Mucosa of rectum (tissue), 2 donors: ENCODE measurements around the gene GNB1.
A peak's percentile ranks its signal among the peaks of the same experiment; 100 is the strongest.
"Not testable (repeated sequence)": the region's sequence is repeated elsewhere in the genome, so short reads cannot be mapped to it uniquely, and the experiment has no call there.

Source experiments
- H3K27ac ChIP-seq, 2 donors: one replicate each; pipeline ENCODE4 v1.7.0; 2013; ENCODE audit warnings: inconsistent platforms in 2 of 2, low read depth in 2 of 2, low read length in 2 of 2
- H3K27me3 ChIP-seq, 2 donors: one replicate each; pipeline ENCODE4 v1.7.0; 2013; ENCODE audit warnings: low read length in 2 of 2; ENCODE audit not compliant: control insufficient read depth in 2 of 2, insufficient read depth in 2 of 2
- H3K36me3 ChIP-seq, 2 donors: one replicate each; pipeline ENCODE4 v1.7.0; 2013; ENCODE audit warnings: low read length in 2 of 2; ENCODE audit not compliant: control insufficient read depth in 2 of 2, insufficient read depth in 2 of 2
- H3K4me1 ChIP-seq, 2 donors: one replicate each; pipeline ENCODE4 v1.7.0; 2013; ENCODE audit warnings: low read length in 2 of 2, mild to moderate bottlenecking in 1 of 2; ENCODE audit not compliant: control insufficient read depth in 2 of 2, insufficient read depth in 2 of 2
- H3K4me3 ChIP-seq, 2 donors: one replicate each; pipeline ENCODE4 v1.7.0; 2013; ENCODE audit warnings: low read length in 2 of 2
- H3K9ac ChIP-seq, 2 donors: one replicate each; pipeline ENCODE4 v1.7.0; 2013; ENCODE audit warnings: low read length in 2 of 2, low read depth in 1 of 2, mild to moderate bottlenecking in 1 of 2
- H3K9me3 ChIP-seq, 2 donors: one replicate each; pipeline ENCODE4 v1.7.0; 2013; ENCODE audit warnings: low read length in 2 of 2; ENCODE audit not compliant: control insufficient read depth in 2 of 2
- donor health status: healthy.
- donor health status: Normal muscosa, but diverticular disease.

Gene GNB1

DNA sequence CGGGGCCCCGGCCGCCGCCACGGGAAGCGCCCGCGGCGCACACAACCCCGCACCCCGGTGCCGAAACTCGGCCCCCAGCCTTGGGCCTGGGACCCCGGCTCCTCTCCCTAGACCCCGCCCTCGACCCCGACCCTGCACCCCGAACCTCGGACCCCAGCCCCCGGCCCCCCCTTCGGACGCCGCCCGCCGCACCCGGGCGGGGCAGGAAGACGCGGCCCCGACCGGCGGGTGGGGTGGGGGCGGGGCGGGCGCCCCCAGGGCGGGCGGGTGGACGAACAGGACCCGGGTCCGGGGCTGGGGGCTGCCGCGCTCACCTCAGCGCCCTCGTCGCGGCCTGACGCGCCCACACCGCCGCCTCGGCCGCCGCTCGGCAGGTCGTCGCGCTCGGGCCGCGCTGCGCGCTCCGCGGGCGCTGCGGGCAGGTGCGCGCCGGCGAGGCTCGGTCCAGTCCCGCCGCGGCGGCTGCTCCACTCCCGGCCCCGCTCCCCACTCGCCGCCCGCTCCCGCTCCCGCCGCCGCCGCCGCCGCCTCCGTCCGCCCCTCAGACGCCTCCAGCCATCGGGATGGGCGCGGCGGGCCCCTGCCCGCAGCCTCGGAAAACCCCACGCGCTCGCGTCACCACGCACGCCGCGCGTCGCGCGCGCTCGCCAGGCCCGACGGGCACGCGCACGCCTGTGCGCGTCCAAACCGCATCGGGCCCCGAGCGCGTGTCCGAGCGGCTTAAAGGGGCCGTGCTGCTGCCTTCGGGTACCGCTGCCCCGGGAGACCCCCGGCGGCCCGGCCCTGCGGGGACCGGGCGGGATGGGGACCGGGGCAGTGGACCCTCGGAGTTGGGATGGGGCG lies at the start of gene GNB1:
Gene GNB1, minus strand, starts transcription at position 582 of the 843 bp plus-strand sequence. CDS start 65,634 bp downstream, outside the sequence.
- Histone ChIP-seq H3K4me1 (peaks cover 50 to 52% of the 10 kb centered on the region in 2 donors), H3K9me3 (no peaks in the 10 kb centered on the region), H3K4me3 (peak within 1 kb of the TSS; percentile 79 to 85), H3K36me3 (no peaks in the 10 kb centered on the region), H3K27me3 (peaks cover 0 to 2% of the 10 kb centered on the region in 2 donors), H3K9ac (peak within 1 kb of the TSS; percentile 81 to 94), H3K27ac (peak within 1 kb of the TSS; percentile 88 to 94)

DNA sequence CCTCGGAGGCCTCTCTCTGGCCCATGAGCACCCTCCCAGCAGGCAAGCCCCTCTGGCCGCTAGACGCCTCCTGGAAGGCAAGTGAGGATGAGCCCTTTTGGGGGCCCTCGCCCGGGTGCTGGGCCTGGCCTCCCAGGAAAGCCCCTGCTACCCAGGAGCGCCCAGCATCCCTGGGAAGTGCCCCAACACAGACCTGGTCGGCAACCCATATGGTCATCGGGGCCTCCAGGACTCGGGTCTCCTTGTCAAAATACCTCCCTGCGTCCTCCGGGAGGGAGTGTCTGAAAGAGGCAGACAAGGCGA lies 49.2 kb upstream of the GNB1 start:
- peaks cover 0 to 5% of the 10 kb centered on the region in 2 donors for H3K27me3 ChIP-seq

DNA sequence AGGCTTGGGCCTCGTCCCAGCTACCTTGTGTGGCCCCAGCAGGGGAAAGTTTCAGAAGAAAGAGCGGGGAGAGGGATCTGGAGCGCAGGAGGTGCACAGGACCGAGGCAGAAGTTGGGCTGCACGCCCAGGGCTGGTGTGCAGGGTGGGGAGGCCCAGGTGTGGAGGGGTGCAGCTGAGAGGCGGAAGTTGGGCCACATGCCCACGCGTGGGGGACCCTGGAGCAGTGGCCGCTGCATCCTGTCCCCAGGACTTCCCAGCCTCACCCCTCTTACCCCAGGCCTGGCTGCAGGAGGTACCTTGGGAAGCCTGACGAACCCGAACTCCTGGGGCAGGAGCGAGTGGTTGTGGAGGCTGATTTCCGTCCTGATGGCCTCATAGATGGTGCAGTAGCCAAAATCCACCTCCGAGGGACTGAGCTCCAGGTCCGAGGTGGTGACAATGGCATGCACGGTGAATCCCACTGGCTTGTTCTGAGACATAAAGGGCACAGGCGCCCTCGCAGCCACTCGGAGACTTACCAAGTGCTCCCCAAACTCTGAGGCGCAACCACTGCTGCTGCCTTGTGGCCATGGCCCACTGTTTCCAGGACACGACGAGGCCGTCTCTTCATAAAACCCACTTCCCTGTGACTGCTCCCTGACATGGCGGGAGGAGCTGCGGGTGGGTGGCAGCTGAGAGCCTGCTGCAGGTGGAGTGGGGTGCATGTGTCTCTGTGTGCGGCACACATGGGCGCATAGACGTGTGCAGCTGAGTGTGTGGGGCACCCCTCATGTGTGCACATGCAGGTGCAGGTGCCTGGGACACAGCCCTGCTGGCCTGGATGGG lies 48.6 kb upstream of the GNB1 start:
- Histone ChIP-seq H3K9ac (no peak overlapping the region), H3K4me1 (peaks cover 4 to 18% of the 10 kb centered on the region in 2 donors), H3K9me3 (no peaks in the 10 kb centered on the region), H3K4me3 (no peak overlapping the region), H3K27me3 (peaks cover 0 to 5% of the 10 kb centered on the region in 2 donors), H3K27ac (no peak overlapping the region), H3K36me3 (no peaks in the 10 kb centered on the region)

More for the DNA sequence above, 49.2 kb upstream of the GNB1 start:
- no peak overlapping the region for H3K4me3 ChIP-seq
- H3K9ac ChIP-seq: no peak overlapping the region
- H3K27ac ChIP-seq: no peak overlapping the region
- no peaks in the 10 kb centered on the region for H3K9me3 ChIP-seq
- no peaks in the 10 kb centered on the region for H3K36me3 ChIP-seq
- peaks cover 4 to 18% of the 10 kb centered on the region in 2 donors for H3K4me1 ChIP-seq

DNA sequence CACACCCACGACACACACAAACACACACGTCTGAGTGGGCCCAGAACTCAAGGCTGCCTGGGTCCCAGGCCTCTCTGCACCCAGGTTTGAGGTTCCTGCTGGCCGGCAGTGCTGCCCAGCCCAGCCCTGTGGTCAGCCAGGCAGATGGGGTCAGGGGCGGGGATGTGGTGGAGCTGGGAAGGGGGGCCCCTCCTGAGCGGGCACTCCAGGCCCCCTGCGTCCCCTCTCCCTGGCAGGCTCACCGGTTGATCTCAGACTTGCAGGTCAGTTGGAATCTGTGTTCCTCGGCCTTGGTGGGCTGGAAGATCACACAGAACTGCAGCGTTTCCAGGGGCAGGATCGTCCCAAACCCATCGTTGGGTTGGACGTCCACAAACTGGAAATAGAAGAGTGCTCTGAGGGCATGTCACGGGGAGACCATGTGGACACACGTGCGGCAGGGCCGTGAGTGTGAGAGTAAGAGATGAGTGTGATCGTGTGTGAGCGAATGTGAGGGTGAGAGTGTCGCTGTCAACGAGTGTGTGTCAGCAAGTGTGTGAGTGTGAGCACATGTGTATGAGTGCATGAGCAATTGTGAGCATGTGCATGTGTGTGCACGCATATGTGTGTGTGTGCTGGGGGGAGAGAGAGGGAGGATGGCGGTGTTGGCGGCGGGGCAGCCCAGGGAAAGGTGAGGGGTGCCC lies 47.9 kb upstream of the GNB1 start:
- Histone ChIP-seq H3K36me3 (no peaks in the 10 kb centered on the region), H3K4me3 (no peak overlapping the region), H3K27me3 (peaks cover 0 to 5% of the 10 kb centered on the region in 2 donors), H3K9me3 (no peaks in the 10 kb centered on the region), H3K27ac (no peak overlapping the region), H3K4me1 (peaks cover 4 to 13% of the 10 kb centered on the region in 2 donors), H3K9ac (no peak overlapping the region)

DNA sequence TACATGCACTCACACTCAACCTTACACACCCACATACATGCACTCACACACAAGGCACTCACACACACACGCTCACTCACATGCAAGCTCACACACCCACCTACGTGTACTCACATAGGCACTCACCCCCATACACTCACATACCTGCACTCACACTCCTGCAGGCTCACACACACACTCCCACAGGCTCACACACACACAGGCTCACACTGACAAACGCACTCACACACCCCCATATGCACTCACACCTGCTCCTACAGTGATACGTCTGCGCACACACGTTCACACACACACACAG lies 47.3 kb upstream of the GNB1 start:
- Histone ChIP-seq H3K27ac (no peak overlapping the region), H3K36me3 (no peaks in the 10 kb centered on the region), H3K4me1 (peaks cover 4 to 8% of the 10 kb centered on the region in 2 donors), H3K27me3 (peaks cover 0 to 5% of the 10 kb centered on the region in 2 donors), H3K9ac (no peak overlapping the region), H3K4me3 (no peak overlapping the region), H3K9me3 (no peaks in the 10 kb centered on the region)

DNA sequence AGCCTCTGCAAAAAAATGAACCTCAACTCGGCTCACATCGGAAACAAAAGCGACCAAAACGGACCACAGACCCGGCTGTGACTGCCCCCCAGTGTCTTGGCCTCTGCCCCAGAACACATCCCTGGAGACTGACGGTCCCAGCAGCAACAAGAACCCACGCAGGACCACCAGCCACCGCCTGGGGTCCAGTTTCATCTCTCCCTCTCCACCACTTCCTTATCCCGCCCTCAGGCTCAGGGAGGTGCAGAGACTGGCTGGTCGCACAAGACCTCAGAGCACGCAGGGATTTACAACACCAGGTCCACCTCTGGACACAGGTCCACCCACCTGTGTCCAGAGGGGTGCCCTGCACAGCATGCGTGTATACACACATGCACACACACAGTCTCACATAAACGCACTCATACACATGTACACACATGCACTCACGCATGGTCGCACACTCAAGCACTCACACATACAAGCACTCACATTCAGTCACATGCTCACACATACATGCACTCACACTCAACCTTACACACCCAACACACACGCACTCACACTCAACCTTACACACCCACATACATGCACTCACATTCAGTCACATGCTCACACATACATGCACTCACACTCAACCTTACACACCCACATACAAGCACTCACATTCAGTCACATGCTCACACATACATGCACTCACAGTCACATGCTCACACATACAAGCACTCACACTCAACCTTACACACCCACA lies 46.8 kb upstream of the GNB1 start:
- Histone ChIP-seq H3K36me3 (no peaks in the 10 kb centered on the region), H3K4me1 (peaks cover 2 to 4% of the 10 kb centered on the region in 2 donors), H3K27ac (no peak overlapping the region), H3K27me3 (peaks cover 0 to 5% of the 10 kb centered on the region in 2 donors), H3K9ac (no peak overlapping the region), H3K4me3 (no peak overlapping the region), H3K9me3 (no peaks in the 10 kb centered on the region)

DNA sequence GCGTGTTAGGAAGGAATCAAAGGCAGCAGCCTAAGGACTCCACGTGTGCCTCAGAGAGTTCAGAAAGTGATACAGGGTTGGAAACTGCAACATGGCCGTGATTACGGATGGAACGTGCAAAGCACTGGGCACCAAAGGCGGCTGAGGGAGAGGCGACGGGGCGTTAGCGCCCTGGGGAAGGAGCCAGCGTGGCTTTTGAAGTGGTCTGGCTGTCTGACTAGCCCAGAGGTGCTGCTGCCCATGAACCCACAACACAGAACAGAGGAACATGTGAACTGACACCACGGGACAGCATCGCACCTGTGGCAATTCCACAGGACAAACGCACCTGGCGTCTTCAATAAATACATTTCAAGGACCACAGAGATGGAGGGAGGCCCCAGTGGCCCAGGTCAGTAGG lies 46.2 kb upstream of the GNB1 start:
- no peaks in the 10 kb centered on the region for H3K4me1 ChIP-seq
- peaks cover 0 to 4% of the 10 kb centered on the region in 2 donors for H3K27me3 ChIP-seq
- no peaks in the 10 kb centered on the region for H3K9me3 ChIP-seq
- no peak overlapping the region for H3K27ac ChIP-seq
- H3K36me3 ChIP-seq: no peaks in the 10 kb centered on the region
- H3K4me3 ChIP-seq: no peak overlapping the region
- no peak overlapping the region for H3K9ac ChIP-seq

DNA sequence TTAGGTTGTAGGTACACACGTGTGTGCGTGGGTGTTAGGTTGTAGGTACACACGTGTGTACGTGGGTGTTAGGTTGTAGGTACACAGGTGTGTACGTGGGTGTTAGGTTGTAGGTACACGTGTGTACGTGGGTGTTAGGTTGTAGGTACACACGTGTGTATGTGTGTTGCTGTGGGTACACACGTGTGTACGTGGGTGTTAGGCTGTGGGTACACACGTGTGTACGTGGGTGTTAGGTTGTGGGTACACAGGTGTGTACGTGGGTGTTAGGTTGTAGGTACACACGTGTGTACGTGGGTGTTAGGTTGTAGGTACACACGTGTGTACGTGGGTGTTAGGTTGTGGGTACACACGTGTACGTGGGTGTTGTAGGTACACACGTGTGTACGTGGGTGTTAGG lies 44.0 kb upstream of the GNB1 start:
- H3K4me1 ChIP-seq, H3K27ac ChIP-seq, H3K9me3 ChIP-seq, H3K4me3 ChIP-seq, H3K36me3 ChIP-seq, H3K27me3 ChIP-seq, H3K9ac ChIP-seq: not testable (repeated sequence)

DNA sequence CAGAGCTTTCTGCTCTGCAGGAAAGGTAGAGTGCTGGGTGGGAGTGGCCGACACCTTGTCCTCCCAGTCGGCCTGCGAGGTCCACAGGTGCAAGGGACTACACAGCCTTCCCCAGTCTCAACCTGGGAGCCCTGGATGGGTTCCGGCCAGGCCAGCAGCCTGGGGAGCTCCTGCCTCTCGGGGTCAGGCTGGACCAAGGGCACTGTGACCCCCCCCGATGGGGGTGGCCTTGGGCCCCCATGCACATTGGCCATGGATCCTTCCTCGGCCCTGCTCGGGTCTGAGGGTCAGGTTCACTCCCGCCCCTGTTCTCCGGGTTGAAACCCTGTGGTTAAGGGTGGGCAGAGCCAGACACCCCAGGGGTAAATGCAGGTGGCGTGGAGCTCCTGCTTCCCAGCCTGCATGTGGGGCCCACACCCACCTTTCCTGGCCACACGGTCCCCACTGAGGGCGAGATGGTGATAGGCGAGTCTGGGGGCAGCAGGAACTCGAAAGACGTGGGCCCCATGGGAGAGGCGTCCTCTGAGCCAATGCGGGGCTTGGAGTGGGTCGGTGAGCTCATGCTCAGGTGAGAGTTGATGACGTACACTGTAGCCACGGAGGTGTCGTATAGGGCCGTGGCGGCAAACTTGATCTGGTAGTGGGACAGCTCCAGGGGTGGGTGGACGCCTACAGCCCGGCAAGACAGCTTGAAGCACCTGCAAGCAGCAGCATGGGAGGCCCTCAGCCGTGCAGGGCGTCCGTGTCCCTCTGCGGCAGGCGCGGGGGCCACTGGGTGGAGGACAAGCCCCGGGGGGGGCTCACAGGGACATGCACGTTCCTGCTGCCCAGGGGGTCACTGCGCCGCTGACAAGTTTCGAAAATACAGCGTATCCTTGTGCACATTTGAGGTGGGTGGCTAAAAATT lies 39.0 kb upstream of the GNB1 start:
- no peaks in the 10 kb centered on the region for H3K4me1 ChIP-seq
- H3K27ac ChIP-seq: no peak overlapping the region
- no peaks in the 10 kb centered on the region for H3K27me3 ChIP-seq
- no peak overlapping the region for H3K4me3 ChIP-seq
- H3K9me3 ChIP-seq: no peaks in the 10 kb centered on the region
- no peak overlapping the region for H3K9ac ChIP-seq
- no peaks in the 10 kb centered on the region for H3K36me3 ChIP-seq
